Upper lobe of left lung (tissue), 6 donors: ENCODE measurements around the gene SDCBP2. TPM values are rescaled to one million over a fixed set of nuclear protein-coding genes. Genes with fewer than 3 reads are reported as not detected.

Experiments used
- ATAC-seq, 2 donors: fragments of 200-7000 bp; cut with Tn5 transposase; one replicate each; pipeline ENCODE4 v1.9.1; 2022; ENCODE audit warnings: mild to moderate bottlenecking in 2 of 2, moderate library complexity in 2 of 2; ENCODE audit not compliant: low FRiP score in 2 of 2
- DNase-seq, 2 donors: peaks; one replicate each; pipeline ENCODE4 v3.0.0-alpha.2; 2019 to 2020
- H3K27ac ChIP-seq, 4 donors: fragments of 200-600 bp; sonication (generic); one replicate each; pipeline ENCODE4 v1.5.1; 2016 to 2019
- H3K27me3 ChIP-seq, 4 donors: fragments of 200-600 bp; sonication (generic); one replicate each; pipeline ENCODE4 v1.5.1; 2017 to 2019
- H3K36me3 ChIP-seq, 4 donors: fragments of 200-600 bp; sonication (generic); one replicate each; pipeline ENCODE4 v1.5.1; 2016 to 2019
- H3K4me1 ChIP-seq, 4 donors: fragments of 200-600 bp; sonication (generic); one replicate each; pipeline ENCODE4 v1.5.1; 2018 to 2019
- H3K4me3 ChIP-seq, 4 donors: fragments of 200-600 bp; sonication (generic); one replicate each; pipeline ENCODE4 v1.5.1; 2017 to 2019; ENCODE audit warnings: mild to moderate bottlenecking in 2 of 4, moderate library complexity in 1 of 4
- H3K9me3 ChIP-seq, 4 donors: fragments of 200-600 bp; sonication (generic); one replicate each; pipeline ENCODE4 v1.5.1; 2018 to 2019
- CTCF ChIP-seq, 6 experiments: fragments of 450-650 bp in 4 of 6; fragments of 200-600 bp in 2 of 6; sonication (generic) in 2 of 6; IDR thresholded peaks; one replicate each; pipeline ENCODE4 v1.5.1; 2016 to 2019; ENCODE audit warnings: antibody characterized with exemption in 6 of 6
- EP300 ChIP-seq, 4 donors: sonication (generic); formaldehyde crosslinking; IDR thresholded peaks; one replicate each; pipeline ENCODE4 v1.5.1; 2017; ENCODE audit warnings: antibody characterized with exemption in 4 of 4, control low read depth in 2 of 4
- POLR2A ChIP-seq, 4 donors: fragments of 450-650 bp; IDR thresholded peaks; one replicate each; pipeline ENCODE4 v1.5.1; 2016 to 2017; ENCODE audit warnings: antibody characterized with exemption in 4 of 4, mild to moderate bottlenecking in 2 of 4
- POLR2AphosphoS5 ChIP-seq, 2 donors: sonication (generic); formaldehyde crosslinking; IDR thresholded peaks; one replicate each; pipeline ENCODE4 v1.5.1; 2017; ENCODE audit warnings: antibody characterized with exemption in 2 of 2
- WGBS, 2 donors: methylation state at CpG; one replicate each; pipeline ENCODE4 v1.1.5; 2017 to 2018; 5-methylcytosine and 5-hydroxymethylcytosine counted together
- total RNA-seq, 6 donors: library from RNA; depleted of rRNA in 4 of 6; stranded (reverse); fragments of >200 nt in 4 of 6; gene quantifications; one replicate each; pipeline versions ENCODE4 v1.1.0 to v1.2.1, GENCODE V29; 2016 to 2021
- donor health status: DM: no; HTN: no; CAD: no; lungs with moderate emphysema.
- donor health status: DM: no; HTN: yes; CAD: no; lungs with severe emphysema.

The SDCBP2 gene
- total RNA-seq, 6 donors from 2014 or later = 6.3 to 34.0 (median 15.9) TPM

- no peak for TF ChIP-seq POLR2AphosphoS5 (IDR thresholded peaks at IDR 0.05)
- no peak for TF ChIP-seq CTCF (IDR thresholded peaks at IDR 0.05)
- no peak for TF ChIP-seq POLR2A (IDR thresholded peaks at IDR 0.05)
- TF ChIP-seq EP300 (IDR thresholded peaks at IDR 0.05) = no peak
- no peak overlapping the region for H3K27ac ChIP-seq
- no peaks in the 10 kb centered on the region for H3K36me3 ChIP-seq
- 90 to 95% methylated on average over 12 to 14 of the region's 14 CpGs for WGBS, 2 donors
- DNase-seq (no peak), ATAC-seq (no peak)
- no peak overlapping the region for H3K4me3 ChIP-seq
- no peaks in the 10 kb centered on the region for H3K4me1 ChIP-seq
- no peaks in the 10 kb centered on the region for H3K27me3 ChIP-seq
- H3K9me3 ChIP-seq = no peaks in the 10 kb centered on the region
These were observed 54.2 kb downstream of the SDCBP2 start for GRCh38 chr20:1274485-1275311.

- TF ChIP-seq EP300 (IDR thresholded peaks at IDR 0.05) (no peak), CTCF (IDR thresholded peaks at IDR 0.05) (no peak), POLR2A (IDR thresholded peaks at IDR 0.05) (no peak), POLR2AphosphoS5 (IDR thresholded peaks at IDR 0.05) (no peak)
- no peak overlapping the region for H3K27ac ChIP-seq
- DNase-seq (no peak), ATAC-seq (no peak)
- H3K36me3 ChIP-seq = no peaks in the 10 kb centered on the region
- no peaks in the 10 kb centered on the region for H3K9me3 ChIP-seq
- H3K4me3 ChIP-seq = no peak overlapping the region
- WGBS, 2 donors = 76 to 93% methylated on average over 2 of the region's 2 CpGs
- H3K4me1 ChIP-seq = no peaks in the 10 kb centered on the region
- H3K27me3 ChIP-seq = no peaks in the 10 kb centered on the region
These were observed 55.6 kb downstream of the SDCBP2 start for GRCh38 chr20:1273366-1273765.

- Histone ChIP-seq H3K9me3 (no peaks in the 10 kb centered on the region), H3K4me3 (no peak overlapping the region), H3K27me3 (no peaks in the 10 kb centered on the region), H3K4me1 (peaks cover 0 to 5% (median 1%) of the 10 kb centered on the region in 4 donors), H3K36me3 (no peaks in the 10 kb centered on the region), H3K27ac (no peak overlapping the region)
- no peak for ATAC-seq
- 44 to 93% methylated on average over 2 to 6 of the region's 6 CpGs for WGBS, 2 donors
- no peak for TF ChIP-seq EP300 (IDR thresholded peaks at IDR 0.05)
- no peak for TF ChIP-seq POLR2AphosphoS5 (IDR thresholded peaks at IDR 0.05)
- TF ChIP-seq POLR2A (IDR thresholded peaks at IDR 0.05) = no peak
- no peak for TF ChIP-seq CTCF (IDR thresholded peaks at IDR 0.05)
- no peak for DNase-seq
These were observed 56.4 kb downstream of the SDCBP2 start for GRCh38 chr20:1272368-1273100.

- no peaks in the 10 kb centered on the region for H3K9me3 ChIP-seq
- no peak for DNase-seq
- H3K27ac ChIP-seq = no peak overlapping the region
- H3K36me3 ChIP-seq = no peaks in the 10 kb centered on the region
- WGBS, 2 donors = 97 to 100% methylated on average over 3 of the region's 3 CpGs
- no peak for ATAC-seq
- no peak overlapping the region for H3K4me3 ChIP-seq
- TF ChIP-seq POLR2A (IDR thresholded peaks at IDR 0.05) (no peak), POLR2AphosphoS5 (IDR thresholded peaks at IDR 0.05) (no peak), CTCF (IDR thresholded peaks at IDR 0.05) (no peak), EP300 (IDR thresholded peaks at IDR 0.05) (no peak)
- H3K27me3 ChIP-seq = no peaks in the 10 kb centered on the region
- peaks cover 12 to 25% (median 14%) of the 10 kb centered on the region in 4 donors for H3K4me1 ChIP-seq
These were observed 59.1 kb downstream of the SDCBP2 start for GRCh38 chr20:1269850-1270249.
